NCI-H748 (cell line): ENCODE results near the gene TSPYL2.

ENCODE experiments used
- DNase-seq: peaks from one replicate; lab custom pipeline; 2025; ENCODE audit not compliant: unreplicated experiment; lab: John Stamatoyannopoulos, UW

The TSPYL2 gene

DNA sequence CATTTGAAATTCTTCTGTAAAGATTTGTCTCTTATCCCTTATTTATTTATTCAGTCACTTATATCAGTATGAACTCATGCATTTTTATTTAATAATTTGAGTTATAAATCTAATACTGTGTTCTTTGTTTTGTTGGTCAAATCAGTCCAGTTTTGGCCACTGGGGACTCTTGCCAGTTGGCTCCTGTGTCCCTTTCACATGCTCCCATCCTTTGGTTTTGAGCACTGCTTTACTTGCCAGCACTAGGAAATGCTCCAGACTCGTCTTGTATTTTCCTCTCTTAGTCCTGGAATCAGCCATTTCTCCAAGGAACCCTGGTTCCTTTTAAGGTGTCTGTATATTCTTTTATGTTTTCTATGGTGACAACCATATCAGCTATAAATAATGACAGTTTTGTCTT is 39.8 kb downstream of the TSPYL2 start:
- no peak for DNase-seq

DNA sequence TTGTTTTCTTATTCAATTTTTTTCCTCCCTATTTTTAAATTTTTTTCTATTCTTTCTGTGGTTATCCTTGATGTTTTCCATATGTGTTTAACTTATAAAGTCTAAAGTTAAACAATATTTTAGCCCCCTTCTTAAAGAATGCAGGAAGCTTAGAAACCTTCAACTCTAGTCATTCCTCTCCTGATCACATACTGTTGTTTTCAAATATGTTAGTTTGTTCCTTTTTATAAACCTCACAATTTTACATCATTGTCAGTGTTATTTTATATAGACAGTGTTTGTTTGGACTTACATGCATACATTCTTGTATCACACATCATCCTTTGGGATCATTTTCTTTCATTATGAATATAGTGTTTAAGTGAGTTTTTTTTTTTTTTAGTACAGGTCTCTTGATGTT is 43.3 kb downstream of the TSPYL2 start:
- no peak for DNase-seq

DNA sequence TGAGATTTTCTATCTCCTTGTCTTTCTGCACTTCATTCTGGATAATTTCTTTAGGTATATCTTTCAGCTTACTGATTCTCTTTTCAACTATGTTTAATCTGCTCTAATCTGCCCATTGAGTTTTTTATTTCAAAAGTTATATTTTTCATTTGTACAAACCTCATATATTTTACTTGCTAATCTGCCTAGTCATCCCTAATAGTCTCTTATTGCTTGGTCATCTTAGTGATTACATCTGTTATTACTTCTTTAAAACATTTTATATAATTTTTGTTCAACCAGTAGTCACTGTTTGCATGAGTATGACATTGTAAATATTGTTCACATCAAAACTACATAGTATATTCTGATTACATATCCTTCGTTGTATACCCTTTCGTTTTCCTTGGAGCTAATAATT is 44.2 kb downstream of the TSPYL2 start:
- no peak for DNase-seq

DNA sequence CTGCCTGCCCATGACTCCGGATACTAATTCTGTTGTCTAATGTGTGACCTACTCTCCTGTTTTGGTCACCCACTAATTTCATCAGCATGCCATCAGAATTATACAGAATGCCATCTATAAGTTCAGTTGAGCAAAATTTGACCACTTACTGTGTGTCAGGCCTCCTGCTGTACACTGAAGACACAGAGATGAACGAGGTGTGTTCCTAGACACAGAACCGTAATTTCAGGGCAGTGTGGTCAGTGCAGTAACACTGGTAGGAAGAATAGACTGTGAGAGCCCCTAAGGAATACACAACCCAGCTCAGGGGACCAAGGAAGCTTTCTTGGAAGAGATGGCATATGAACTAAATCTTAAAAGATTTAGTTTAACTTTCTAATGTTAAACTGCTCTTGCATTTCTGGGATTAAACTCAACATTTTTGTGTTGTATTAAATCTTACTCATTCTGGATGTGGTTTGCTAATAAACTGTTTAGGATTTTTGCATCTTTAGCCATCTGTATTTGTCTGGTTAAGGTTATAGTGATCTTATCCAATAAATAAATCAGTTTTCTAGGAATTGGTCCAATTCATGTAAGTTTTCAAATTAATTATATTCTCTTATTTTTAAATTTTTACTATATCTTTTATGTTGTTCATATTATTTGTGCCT is 46.1 kb downstream of the TSPYL2 start:
- no peak for DNase-seq

DNA sequence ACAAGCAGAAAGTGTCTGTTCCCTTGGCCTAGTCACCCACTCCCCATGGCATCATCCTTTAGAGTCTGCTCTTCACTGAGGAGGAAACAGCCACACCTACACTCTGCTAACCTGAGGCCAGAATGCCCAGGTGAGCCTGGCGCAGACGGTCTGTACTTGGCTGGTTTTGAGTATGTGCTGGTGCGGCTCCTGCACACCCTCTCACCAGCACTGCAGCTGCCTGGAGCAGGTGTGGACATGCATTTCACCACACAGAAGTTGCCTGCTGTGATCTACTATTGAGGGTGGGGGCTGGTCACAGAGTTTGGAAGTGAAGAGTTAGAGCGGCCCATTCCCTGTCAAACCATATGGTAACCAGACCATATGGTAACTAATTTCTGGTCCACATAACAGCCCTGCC is 51.2 kb downstream of the TSPYL2 start:
- DNase-seq, result no peak

DNA sequence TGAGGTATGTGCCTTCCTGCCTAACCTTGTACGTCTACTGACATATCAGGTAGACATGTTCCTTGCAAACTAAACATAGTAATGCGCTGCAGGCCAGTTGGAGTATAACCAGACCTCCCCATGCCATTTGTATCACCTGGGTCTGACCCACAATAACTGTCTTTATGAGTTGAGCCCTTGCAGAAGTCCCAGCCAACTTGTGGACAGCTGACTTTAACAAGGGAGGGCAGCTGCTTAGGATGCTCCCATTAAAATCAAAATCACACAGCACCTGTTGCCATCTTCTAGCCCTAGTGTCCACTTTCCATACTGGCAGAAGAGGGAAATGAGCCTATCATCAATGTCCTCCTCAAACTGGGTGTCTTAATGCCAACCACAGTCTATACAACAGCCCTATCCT is 53.4 kb downstream of the TSPYL2 start:
- DNase-seq, result no peak
